ENCODE data around the gene ITIH4. TPM values are rescaled to one million over a fixed set of nuclear protein-coding genes. Genes with fewer than 3 reads are reported as not detected.

The ITIH4 gene

DNA sequence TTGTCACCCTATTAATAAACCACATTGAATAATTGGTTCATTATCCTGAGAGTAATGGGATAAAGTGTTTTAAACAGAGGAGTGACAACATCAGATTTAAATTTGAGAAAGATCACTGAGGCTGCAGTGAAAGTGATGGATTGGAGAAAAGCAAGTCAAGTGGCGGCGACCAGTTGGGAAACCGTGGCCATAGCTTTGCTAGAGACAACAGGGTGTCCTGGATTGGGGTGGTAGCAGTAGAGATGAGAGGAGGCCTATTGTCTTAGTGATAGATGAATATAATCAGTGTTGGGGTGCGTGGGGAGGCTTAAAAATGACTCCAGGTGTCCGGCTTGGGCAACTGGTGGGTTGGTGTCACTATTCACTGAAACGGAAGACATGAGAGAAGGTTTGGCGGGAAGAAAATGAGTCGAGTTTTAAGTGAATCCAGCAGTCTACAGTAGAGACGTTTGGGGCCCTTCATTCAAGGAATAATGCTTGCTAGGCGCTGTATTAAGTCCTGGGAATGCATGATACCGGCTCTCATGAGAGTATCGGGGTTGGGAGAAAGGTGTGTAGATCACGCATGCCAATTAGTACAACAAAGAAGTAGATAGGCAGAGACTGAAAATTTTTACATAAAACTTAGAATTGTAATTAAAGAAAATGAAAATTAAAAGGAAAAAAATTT, 60.6 kb downstream of the ITIH4 start:
- Histone ChIP-seq H3K9me3 (replicated peaks in 1 of 2; ENCODE audit: control insufficient read depth in 2 of 2, insufficient read depth in 1 of 2, low read depth in 1 of 2, low read length in 2 of 2) (no peaks in the 10 kb centered on the region), H3K27ac (replicated peaks; ENCODE audit: low read length) (no peak overlapping the region)
- no CpG with 5 or more reads among the region's 13 CpGs for WGBS, 2 donors (ENCODE audit: extremely low coverage in 2 of 2, insufficient read length in 2 of 2, insufficient replicate concordance in 1 of 2)

DNA sequence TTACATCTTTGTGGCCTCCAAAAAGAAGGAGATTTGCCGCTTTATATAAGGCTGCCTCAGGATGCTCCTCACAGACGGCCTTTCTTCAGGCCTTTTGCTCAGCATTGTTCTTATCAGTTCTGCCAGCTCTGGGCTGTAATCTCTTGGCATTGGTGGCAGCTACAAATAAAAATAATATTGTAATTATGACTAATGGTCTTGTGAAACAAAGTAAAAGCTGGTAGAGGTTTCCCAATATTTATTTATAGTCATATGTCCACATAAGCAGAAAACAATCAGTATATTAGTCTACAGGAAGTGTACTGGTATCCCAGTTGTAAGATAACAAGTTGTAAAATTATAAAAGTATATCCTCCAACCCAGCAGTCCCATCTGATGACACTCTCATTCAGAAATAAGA, 67.0 kb downstream of the ITIH4 start:
- H3K23ac ChIP-seq (ENCODE audit: low read depth, low read length, poor library complexity) = no peak overlapping the region
- no peak overlapping the region for H3K4me2 ChIP-seq (ENCODE audit: insufficient read depth, low read length, poor library complexity, severe bottlenecking)
- no CpG with 5 or more reads among the region's 2 CpGs for WGBS, 2 donors (ENCODE audit: extremely low coverage in 2 of 2, insufficient read length in 2 of 2, insufficient replicate concordance in 1 of 2)
- H4K8ac ChIP-seq (ENCODE audit: low read depth, low read length) = no peak overlapping the region
- no peak overlapping the region for H2BK5ac ChIP-seq (ENCODE audit: low read length)
- DNase-seq (ENCODE audit: low spot score) = no peak
- no peak overlapping the region for H2AK5ac ChIP-seq (ENCODE audit: low read depth, low read length)
- H3K27ac ChIP-seq (replicated peaks; ENCODE audit: low read length) = no peak overlapping the region
- no peak overlapping the region for H2BK12ac ChIP-seq (ENCODE audit: low read length)
- no peak overlapping the region for H2BK15ac ChIP-seq (ENCODE audit: low read length)
- no peaks in the 10 kb centered on the region for H3K4me1 ChIP-seq (ENCODE audit: control insufficient read depth in 2 of 2, insufficient read depth in 1 of 2, low read depth in 1 of 2, low read length in 2 of 2)
- H3K14ac ChIP-seq (ENCODE audit: low read length) = no peak overlapping the region
- peaks cover 22 to 85% of the 10 kb centered on the region in 2 donors for H3K36me3 ChIP-seq (replicated peaks in 1 of 2; ENCODE audit: control insufficient read depth in 2 of 2, insufficient read depth in 2 of 2, low read length in 2 of 2)
- H2BK120ac ChIP-seq (ENCODE audit: low read depth, low read length) = no peak overlapping the region
- H3K4me3 ChIP-seq (ENCODE audit: low read length in 2 of 2) = no peak overlapping the region
- H3K18ac ChIP-seq (ENCODE audit: low read length) = no peak overlapping the region
- H2AFZ ChIP-seq (ENCODE audit: low read length) = no peak overlapping the region
- H3K27me3 ChIP-seq (ENCODE audit: control insufficient read depth in 3 of 3, insufficient read depth in 3 of 3, low read depth in 1 of 3, low read length in 3 of 3) = no peaks in the 10 kb centered on the region
- peaks cover 2% of the 10 kb centered on the region for H3K79me1 ChIP-seq (ENCODE audit: low read depth, low read length)
- H3K9ac ChIP-seq (ENCODE audit: low read depth, low read length, poor library complexity) = no peak overlapping the region
- no peak overlapping the region for H4K91ac ChIP-seq (ENCODE audit: low read depth, low read length, poor library complexity)
- H3K4ac ChIP-seq (ENCODE audit: low read length) = no peak overlapping the region
- no peaks in the 10 kb centered on the region for H3K9me3 ChIP-seq (replicated peaks in 1 of 2; ENCODE audit: control insufficient read depth in 2 of 2, insufficient read depth in 1 of 2, low read depth in 1 of 2, low read length in 2 of 2)

More for the DNA sequence above, 60.6 kb downstream of the ITIH4 start:
- peaks cover 4% of the 10 kb centered on the region for H3K79me1 ChIP-seq (ENCODE audit: low read depth, low read length)
- H2BK120ac ChIP-seq (ENCODE audit: low read depth, low read length) = no peak overlapping the region
- H3K4me2 ChIP-seq (ENCODE audit: insufficient read depth, low read length, poor library complexity, severe bottlenecking) = peak overlapping the region; percentile 52
- no peak overlapping the region for H3K4ac ChIP-seq (ENCODE audit: low read length)
- no peak for DNase-seq (ENCODE audit: low spot score)
- H2AFZ ChIP-seq (ENCODE audit: low read length) = peak overlapping the region; percentile 96
- H3K4me1 ChIP-seq (ENCODE audit: control insufficient read depth in 2 of 2, insufficient read depth in 1 of 2, low read depth in 1 of 2, low read length in 2 of 2) = peaks cover 0 to 4% of the 10 kb centered on the region in 2 donors
- no peak overlapping the region for H2BK15ac ChIP-seq (ENCODE audit: low read length)
- no peak overlapping the region for H4K91ac ChIP-seq (ENCODE audit: low read depth, low read length, poor library complexity)
- peak overlapping the region; percentile 87 to 99 for H3K4me3 ChIP-seq (ENCODE audit: low read length in 2 of 2)
- peaks cover 12 to 37% of the 10 kb centered on the region in 2 donors for H3K36me3 ChIP-seq (replicated peaks in 1 of 2; ENCODE audit: control insufficient read depth in 2 of 2, insufficient read depth in 2 of 2, low read length in 2 of 2)
- no peak overlapping the region for H3K23ac ChIP-seq (ENCODE audit: low read depth, low read length, poor library complexity)
- no peak overlapping the region for H3K14ac ChIP-seq (ENCODE audit: low read length)
- H3K9ac ChIP-seq (ENCODE audit: low read depth, low read length, poor library complexity) = no peak overlapping the region
- H2BK12ac ChIP-seq (ENCODE audit: low read length) = no peak overlapping the region
- H2BK5ac ChIP-seq (ENCODE audit: low read length) = no peak overlapping the region
- no peaks in the 10 kb centered on the region for H3K27me3 ChIP-seq (ENCODE audit: control insufficient read depth in 3 of 3, insufficient read depth in 3 of 3, low read depth in 1 of 3, low read length in 3 of 3)
- no peak overlapping the region for H3K18ac ChIP-seq (ENCODE audit: low read length)
- no peak overlapping the region for H4K8ac ChIP-seq (ENCODE audit: low read depth, low read length)
- no peak overlapping the region for H2AK5ac ChIP-seq (ENCODE audit: low read depth, low read length)

Small RNA genes within 50 kb of the gene (small RNA-seq; reads per million reads assigned to genes)
- gene MIR8064 (ENCODE audit: insufficient read depth) (not detected), gene MUSTN1 (ENCODE audit: insufficient read depth) (not detected)

Data from neuronal stem cell (in vitro differentiated cells).